Keratinocyte (primary cell): ENCODE results near the gene A2ML1.

Experiments used
- EZH2 ChIP-seq: IDR thresholded peaks from one replicate; pipeline ENCODE4 v1.6.1; 2012; ENCODE audit warnings: inconsistent platforms, mild to moderate bottlenecking, low read length, moderate library complexity
- TF ChIP-seq, protein P1 (sequence below), 3 experiments: IDR thresholded peaks in 1 of 3; conservative IDR thresholded peaks in 1 of 3; optimal IDR thresholded peaks in 1 of 3; 2 replicates in 2 of 3; 3 replicates in 1 of 3; pipeline versions ENCODE3 to v1.5.1; 2011; ENCODE audit warnings: low read length in 3 of 3, mild to moderate bottlenecking in 3 of 3, moderate library complexity in 2 of 3, control low read depth in 1 of 3, inconsistent platforms in 1 of 3; ENCODE audit not compliant: insufficient read depth in 2 of 3; ENCODE audit errors: extremely low read depth in 1 of 3

DNA sequence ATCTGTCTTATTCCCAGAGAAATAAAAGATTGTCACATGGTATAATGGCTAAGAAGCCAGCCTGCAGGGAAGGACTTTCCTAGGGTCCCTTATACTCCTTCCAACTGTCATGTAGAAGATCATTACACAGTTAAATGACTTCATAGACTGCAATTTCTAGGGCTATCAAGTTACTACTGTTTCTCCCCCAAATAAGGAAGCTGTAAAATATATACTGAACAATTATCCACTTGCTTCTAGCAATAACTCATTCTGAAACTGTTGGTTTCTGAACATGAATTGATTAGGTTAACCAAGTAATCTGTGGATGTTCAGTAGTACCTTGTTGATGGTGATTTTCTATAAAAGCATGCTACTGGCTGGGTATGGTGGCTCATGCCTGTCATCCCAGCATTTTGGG is 44.6 kb downstream of the A2ML1 start:
- TF ChIP-seq EZH2 = no peak
- TF ChIP-seq, protein P1, sequence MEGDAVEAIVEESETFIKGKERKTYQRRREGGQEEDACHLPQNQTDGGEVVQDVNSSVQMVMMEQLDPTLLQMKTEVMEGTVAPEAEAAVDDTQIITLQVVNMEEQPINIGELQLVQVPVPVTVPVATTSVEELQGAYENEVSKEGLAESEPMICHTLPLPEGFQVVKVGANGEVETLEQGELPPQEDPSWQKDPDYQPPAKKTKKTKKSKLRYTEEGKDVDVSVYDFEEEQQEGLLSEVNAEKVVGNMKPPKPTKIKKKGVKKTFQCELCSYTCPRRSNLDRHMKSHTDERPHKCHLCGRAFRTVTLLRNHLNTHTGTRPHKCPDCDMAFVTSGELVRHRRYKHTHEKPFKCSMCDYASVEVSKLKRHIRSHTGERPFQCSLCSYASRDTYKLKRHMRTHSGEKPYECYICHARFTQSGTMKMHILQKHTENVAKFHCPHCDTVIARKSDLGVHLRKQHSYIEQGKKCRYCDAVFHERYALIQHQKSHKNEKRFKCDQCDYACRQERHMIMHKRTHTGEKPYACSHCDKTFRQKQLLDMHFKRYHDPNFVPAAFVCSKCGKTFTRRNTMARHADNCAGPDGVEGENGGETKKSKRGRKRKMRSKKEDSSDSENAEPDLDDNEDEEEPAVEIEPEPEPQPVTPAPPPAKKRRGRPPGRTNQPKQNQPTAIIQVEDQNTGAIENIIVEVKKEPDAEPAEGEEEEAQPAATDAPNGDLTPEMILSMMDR (optimal IDR thresholded peaks at IDR 0.05 in 1 of 3, IDR thresholded peaks at IDR 0.05 in 1 of 3, conservative IDR thresholded peaks at IDR 0.05 in 1 of 3; ENCODE audit: extremely low read depth in 1 of 3, insufficient read depth in 2 of 3, low read length in 3 of 3) = no peak
